Parathyroid adenoma (tissue), 2 donors: ENCODE data around the gene G6PD.

Source experiments
- H2AFZ ChIP-seq: fragments of 300-600 bp; sonication (generic); one replicate; pipeline ENCODE4 v1.7.0; 2017; ENCODE audit warnings: antibody characterized with exemption, mild to moderate bottlenecking
- H3K27ac ChIP-seq: fragments of 300-600 bp; sonication (generic); one replicate; pipeline ENCODE4 v1.7.0; 2017
- H3K27me3 ChIP-seq: fragments of 300-600 bp; sonication (generic); one replicate; pipeline ENCODE4 v1.7.0; 2017; ENCODE audit warnings: low read length; ENCODE audit not compliant: control insufficient read depth, insufficient read depth
- H3K36me3 ChIP-seq: fragments of 300-600 bp; sonication (generic); one replicate; pipeline ENCODE4 v1.7.0; 2017; ENCODE audit warnings: low read length; ENCODE audit not compliant: control insufficient read depth, insufficient read depth
- H3K4me1 ChIP-seq: fragments of 300-600 bp; sonication (generic); one replicate; pipeline ENCODE4 v1.7.0; 2017; ENCODE audit warnings: control low read depth
- H3K4me2 ChIP-seq: fragments of 300-600 bp; sonication (generic); one replicate; pipeline ENCODE4 v1.7.0; 2017; ENCODE audit warnings: low read length
- H3K4me3 ChIP-seq: fragments of 300-600 bp; sonication (generic); one replicate; pipeline ENCODE4 v1.7.0; 2017; ENCODE audit warnings: low read depth, low read length
- H3K79me2 ChIP-seq: fragments of 300-600 bp; sonication (generic); one replicate; pipeline ENCODE4 v1.7.0; 2017; ENCODE audit warnings: control low read depth
- H3K9ac ChIP-seq: fragments of 300-600 bp; sonication (generic); one replicate; pipeline ENCODE4 v1.7.0; 2017; ENCODE audit warnings: mild to moderate bottlenecking
- H3K9me3 ChIP-seq: fragments of 300-600 bp; sonication (generic); one replicate; pipeline ENCODE4 v1.7.0; 2017; ENCODE audit warnings: low read length; ENCODE audit not compliant: control insufficient read depth
- TF ChIP-seq, protein P1 (sequence below): fragments of 300-600 bp; sonication (generic); IDR thresholded peaks from one replicate; pipeline ENCODE4 v1.7.0; 2017; ENCODE audit warnings: antibody characterized with exemption, mild to moderate bottlenecking
- donor health status: primary hyperparathyroidism.

The G6PD gene

DNA sequence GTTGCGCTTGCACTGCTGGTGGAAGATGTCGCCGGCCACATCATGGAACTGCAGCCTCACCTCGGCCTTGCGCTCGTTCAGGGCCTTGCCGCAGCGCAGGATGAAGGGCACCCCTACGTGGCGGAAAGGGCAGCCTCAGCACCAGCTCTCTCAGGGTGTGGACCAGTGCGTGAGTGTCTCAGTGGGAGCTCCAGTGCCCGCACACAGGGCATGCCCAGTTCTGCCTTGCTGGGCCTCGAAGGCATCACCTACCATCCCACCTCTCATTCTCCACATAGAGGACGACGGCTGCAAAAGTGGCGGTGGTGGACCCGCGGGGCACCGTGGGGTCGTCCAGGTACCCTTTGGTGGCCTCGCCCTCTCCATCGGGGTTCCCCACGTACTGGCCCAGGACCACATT, 14.0 kb downstream of the G6PD start:
- H3K4me1 ChIP-seq = no peaks in the 10 kb centered on the region
- no peak overlapping the region for H3K27ac ChIP-seq
- no peaks in the 10 kb centered on the region for H3K36me3 ChIP-seq
- no peak overlapping the region for H2AFZ ChIP-seq
- H3K79me2 ChIP-seq = no peaks in the 10 kb centered on the region
- no peak overlapping the region for H3K9ac ChIP-seq
- no peaks in the 10 kb centered on the region for H3K9me3 ChIP-seq
- H3K4me2 ChIP-seq = no peak overlapping the region
- no peaks in the 10 kb centered on the region for H3K27me3 ChIP-seq
- TF ChIP-seq, protein P1, sequence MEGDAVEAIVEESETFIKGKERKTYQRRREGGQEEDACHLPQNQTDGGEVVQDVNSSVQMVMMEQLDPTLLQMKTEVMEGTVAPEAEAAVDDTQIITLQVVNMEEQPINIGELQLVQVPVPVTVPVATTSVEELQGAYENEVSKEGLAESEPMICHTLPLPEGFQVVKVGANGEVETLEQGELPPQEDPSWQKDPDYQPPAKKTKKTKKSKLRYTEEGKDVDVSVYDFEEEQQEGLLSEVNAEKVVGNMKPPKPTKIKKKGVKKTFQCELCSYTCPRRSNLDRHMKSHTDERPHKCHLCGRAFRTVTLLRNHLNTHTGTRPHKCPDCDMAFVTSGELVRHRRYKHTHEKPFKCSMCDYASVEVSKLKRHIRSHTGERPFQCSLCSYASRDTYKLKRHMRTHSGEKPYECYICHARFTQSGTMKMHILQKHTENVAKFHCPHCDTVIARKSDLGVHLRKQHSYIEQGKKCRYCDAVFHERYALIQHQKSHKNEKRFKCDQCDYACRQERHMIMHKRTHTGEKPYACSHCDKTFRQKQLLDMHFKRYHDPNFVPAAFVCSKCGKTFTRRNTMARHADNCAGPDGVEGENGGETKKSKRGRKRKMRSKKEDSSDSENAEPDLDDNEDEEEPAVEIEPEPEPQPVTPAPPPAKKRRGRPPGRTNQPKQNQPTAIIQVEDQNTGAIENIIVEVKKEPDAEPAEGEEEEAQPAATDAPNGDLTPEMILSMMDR = no peak
- no peak overlapping the region for H3K4me3 ChIP-seq

DNA sequence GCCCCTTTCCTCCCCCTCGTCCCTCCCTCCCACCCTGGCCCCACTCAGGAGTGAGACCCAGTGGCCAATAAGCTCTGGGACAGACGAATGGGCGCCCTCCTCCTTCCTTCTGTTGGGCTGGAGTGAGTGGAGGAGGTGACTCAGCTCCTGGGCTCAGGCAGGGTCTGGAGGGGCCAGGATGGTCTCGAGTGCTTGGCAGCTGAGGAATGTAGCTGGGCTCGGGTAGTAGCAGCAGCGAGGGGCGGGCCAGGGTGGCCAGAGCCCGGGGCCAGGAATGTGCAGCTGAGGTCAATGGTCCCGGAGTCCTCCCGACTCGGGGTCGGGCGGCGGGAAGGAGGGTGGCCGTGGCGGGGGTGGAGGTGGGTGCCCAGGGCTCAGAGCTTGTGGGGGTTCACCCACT, 15.0 kb downstream of the G6PD start:
- H3K27me3 ChIP-seq = no peaks in the 10 kb centered on the region
- H2AFZ ChIP-seq = no peak overlapping the region
- no peak overlapping the region for H3K4me2 ChIP-seq
- no peak overlapping the region for H3K4me3 ChIP-seq
- H3K4me1 ChIP-seq = peaks cover 3% of the 10 kb centered on the region
- H3K79me2 ChIP-seq = no peaks in the 10 kb centered on the region
- H3K9me3 ChIP-seq = no peaks in the 10 kb centered on the region
- no peaks in the 10 kb centered on the region for H3K36me3 ChIP-seq
- TF ChIP-seq, protein P1 = no peak
- H3K9ac ChIP-seq = no peak overlapping the region
- no peak overlapping the region for H3K27ac ChIP-seq

DNA sequence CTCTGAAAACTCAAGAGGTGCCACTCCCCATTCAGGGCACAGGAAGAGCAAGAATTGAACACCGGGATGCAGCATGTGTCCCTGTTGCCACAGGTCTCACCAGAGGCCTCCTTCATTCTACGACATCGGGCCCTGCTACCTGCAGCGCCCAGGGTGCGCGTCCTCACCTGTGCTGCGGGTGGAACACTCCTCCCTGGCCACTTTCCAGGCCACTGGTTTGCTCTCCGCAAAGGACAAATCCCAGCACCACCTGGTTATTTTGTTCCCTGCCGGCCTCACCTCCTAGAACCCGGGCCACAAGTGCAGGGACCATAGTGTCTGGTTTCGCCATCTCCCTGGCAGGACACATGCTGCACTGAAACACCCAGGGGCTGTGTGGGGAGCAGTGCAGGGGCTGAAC, 16.4 kb downstream of the G6PD start:
- no peak overlapping the region for H3K4me3 ChIP-seq
- peaks cover 3% of the 10 kb centered on the region for H3K4me1 ChIP-seq
- no peak overlapping the region for H3K4me2 ChIP-seq
- no peak overlapping the region for H3K9ac ChIP-seq
- H3K79me2 ChIP-seq = no peaks in the 10 kb centered on the region
- no peak overlapping the region for H3K27ac ChIP-seq
- no peaks in the 10 kb centered on the region for H3K9me3 ChIP-seq
- no peaks in the 10 kb centered on the region for H3K36me3 ChIP-seq
- H2AFZ ChIP-seq = no peak overlapping the region
- TF ChIP-seq, protein P1 = no peak
- H3K27me3 ChIP-seq = no peaks in the 10 kb centered on the region

DNA sequence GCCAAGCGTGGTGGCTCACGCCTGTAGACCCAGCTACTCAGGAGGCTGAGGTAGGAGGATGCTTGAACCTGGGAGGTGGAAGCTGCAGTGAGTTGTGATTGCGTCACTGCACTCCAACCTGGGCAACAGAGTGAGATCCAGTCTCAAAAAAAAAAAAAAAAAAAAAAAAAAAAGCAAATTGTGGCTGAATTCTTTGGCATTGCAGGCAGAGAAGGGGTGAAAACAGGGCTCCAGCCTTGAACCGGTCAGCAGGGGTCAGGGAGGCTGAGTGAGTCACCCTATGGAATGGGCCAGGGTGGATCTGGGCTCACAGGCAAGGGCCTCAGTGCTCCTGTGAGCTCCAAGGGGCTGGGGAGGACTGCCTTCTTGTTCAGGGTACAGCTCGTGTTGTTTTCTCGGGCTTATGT, 17.4 kb downstream of the G6PD start:
- no peak overlapping the region for H3K4me2 ChIP-seq
- no peak overlapping the region for H3K27ac ChIP-seq
- peaks cover 3% of the 10 kb centered on the region for H3K4me1 ChIP-seq
- H2AFZ ChIP-seq = no peak overlapping the region
- no peaks in the 10 kb centered on the region for H3K79me2 ChIP-seq
- no peaks in the 10 kb centered on the region for H3K36me3 ChIP-seq
- H3K27me3 ChIP-seq = no peaks in the 10 kb centered on the region
- H3K9ac ChIP-seq = no peak overlapping the region
- no peak overlapping the region for H3K4me3 ChIP-seq
- TF ChIP-seq, protein P1 = no peak
- H3K9me3 ChIP-seq = no peaks in the 10 kb centered on the region

DNA sequence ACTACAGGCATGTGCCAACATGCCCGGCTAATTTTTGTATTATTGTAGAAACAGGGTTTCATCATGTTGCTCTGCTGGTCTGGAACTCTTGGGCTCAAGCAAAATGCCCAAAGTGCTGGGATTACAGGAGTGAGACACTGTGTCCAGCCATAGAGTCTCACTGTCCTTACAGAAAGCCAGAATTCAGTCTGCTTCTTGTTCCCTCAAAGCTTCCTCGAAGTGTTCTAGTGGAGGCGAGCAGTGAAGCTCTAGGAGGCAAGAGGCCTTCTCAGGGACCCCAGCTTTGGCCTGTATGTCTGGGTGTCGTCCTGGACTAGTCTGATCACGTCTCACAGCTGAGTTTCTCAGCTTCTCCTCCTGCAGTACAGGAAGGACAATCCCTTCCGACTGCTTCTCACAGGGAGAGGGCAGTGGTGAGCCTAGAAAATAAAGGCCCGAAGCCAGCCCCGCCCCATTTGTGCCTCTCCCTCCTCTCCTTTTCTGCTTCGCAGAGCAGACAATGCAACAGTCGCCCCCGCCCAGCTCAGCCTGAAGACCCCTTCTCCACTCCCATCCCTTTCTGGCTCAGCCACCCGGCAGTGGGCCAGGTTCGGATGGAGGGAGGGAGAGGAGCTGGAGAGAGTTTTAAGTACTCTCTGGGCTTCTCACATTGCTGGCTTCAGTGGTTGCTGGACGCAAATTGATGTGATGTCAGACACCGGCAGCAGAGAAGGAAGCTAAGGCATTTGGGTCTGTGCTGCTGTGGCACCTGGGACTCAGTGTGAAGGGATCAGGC, 19.6 kb downstream of the G6PD start:
- H2AFZ ChIP-seq = peak overlapping the region; percentile 83
- H3K4me3 ChIP-seq = peak overlapping the region; percentile 33
- peak overlapping the region; percentile 39 for H3K27ac ChIP-seq
- no peaks in the 10 kb centered on the region for H3K36me3 ChIP-seq
- no peaks in the 10 kb centered on the region for H3K9me3 ChIP-seq
- no peaks in the 10 kb centered on the region for H3K27me3 ChIP-seq
- H3K79me2 ChIP-seq = no peaks in the 10 kb centered on the region
- peak overlapping the region; percentile 52 for H3K4me2 ChIP-seq
- no peak overlapping the region for H3K9ac ChIP-seq
- TF ChIP-seq, protein P1 = peak; percentile 40
- H3K4me1 ChIP-seq = peaks cover 3% of the 10 kb centered on the region
